ENCODE data around the gene SUCLG1.

The SUCLG1 gene

DNA sequence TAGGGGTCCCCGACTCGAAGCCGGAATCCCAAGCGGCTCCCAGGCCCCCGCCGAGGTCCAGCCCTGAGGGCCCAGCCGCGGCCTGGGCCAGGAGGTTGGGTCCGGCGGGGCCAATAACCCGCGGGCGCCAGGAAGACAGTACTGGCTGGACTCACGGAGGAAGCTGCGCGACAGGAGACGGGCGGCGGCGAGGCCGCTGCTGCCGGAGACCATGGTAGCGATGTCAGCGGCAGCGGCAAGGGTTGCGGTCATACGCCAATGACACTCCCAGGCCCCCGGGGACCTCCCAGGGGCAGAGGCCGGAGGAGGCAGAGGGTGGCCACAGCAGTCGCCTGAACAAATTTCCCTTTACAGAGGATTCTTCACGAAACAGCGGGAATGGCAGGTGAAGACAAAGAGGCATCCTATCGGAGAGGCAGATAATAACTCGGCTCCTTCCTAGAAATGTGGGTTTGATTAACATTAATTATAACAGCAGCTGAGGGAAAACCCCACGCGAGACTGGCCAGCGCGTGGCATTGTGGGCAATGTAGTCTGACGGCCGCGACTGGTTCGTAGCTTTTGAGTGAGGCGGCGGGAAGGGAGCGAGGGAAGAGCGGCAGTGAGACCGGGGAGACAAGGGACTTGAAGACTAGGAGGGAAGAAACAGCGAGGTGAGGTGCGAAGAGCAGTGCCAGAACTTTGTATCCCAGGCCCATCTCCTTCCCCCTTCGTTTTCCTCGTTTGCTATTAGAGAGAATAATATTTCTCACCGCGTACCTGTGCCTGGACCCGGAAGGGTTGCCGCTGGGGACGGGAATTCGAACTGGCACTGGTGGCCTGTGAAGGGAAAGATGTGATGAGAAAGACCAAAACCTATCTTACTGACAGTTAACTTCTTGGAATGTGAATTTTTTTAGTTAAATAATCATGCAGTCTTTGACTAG lies at the start of gene SUCLG1:
Gene SUCLG1, minus strand, starts transcription at position 263 of the 926 bp plus-strand sequence. Its CDS starts 11 bp downstream, at position 252.
- H3K27ac ChIP-seq: peak within 1 kb of the TSS; percentile 87 to 94 (median 93)
- no peak for TF ChIP-seq Cebpa-rat (IDR thresholded peaks at IDR 0.05)

DNA sequence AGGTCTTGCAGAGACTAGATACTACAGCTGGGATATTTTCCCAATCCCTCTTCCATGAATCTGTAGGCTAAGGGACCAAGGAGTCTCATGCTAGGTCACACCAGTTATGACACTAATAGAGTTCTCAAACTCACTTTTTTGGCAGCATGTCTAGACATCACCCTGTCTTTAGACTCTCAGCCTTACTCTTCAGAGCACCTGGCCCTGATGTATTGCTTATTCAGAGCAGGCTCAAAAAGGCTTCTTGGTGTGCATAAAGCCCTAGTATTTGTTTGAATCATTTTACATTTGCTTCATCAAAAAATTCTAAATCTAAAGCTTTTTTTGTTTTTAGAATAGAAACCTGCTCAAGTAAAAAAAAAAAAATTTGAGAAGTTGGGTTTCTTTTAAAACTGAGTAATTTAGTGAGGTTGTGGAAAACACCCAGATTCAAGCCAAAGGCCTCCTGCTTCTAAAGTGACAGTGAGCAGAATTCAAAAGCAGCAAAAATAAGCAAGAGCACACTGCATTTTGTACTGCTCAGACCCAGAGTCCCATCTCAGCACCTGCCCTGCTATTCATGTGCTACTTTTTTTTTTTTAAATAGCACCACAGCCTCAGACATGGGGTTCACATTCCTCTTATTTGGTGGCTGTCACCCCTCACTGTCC lies 39.2 kb upstream of the SUCLG1 start:
- H3K4me3 ChIP-seq: no peak overlapping the region
- H3K27ac ChIP-seq: no peak overlapping the region
- no peak overlapping the region for H3K4me2 ChIP-seq
- H3K36me3 ChIP-seq: no peaks in the 10 kb centered on the region
- no peak overlapping the region for H3K9ac ChIP-seq
- peaks cover 0 to 16% (median 0%) of the 10 kb centered on the region in 10 experiments; a peak in 6 of 20 replicates for H3K4me1 ChIP-seq
- TF ChIP-seq Cebpa-rat (IDR thresholded peaks at IDR 0.05): no peak
- no peaks in the 10 kb centered on the region for H4K20me1 ChIP-seq
- peaks cover 0 to under 1% (median 0%) of the 10 kb centered on the region in 11 experiments; a peak in 1 of 22 replicates for H3K9me3 ChIP-seq (replicated peaks in 1 of 11)
- no peaks in the 10 kb centered on the region for H3K27me3 ChIP-seq

More for the DNA sequence above, at the start of gene SUCLG1:
- Histone ChIP-seq H3K4me3 (peak within 1 kb of the TSS; percentile 82 to 99 (median 92)), H3K9ac (peak within 1 kb of the TSS; percentile 84 to 95 (median 91)), H3K4me1 (peaks cover 21 to 33% (median 27%) of the 10 kb centered on the region in 10 experiments), H4K20me1 (peaks cover 9 to 44% (median 26%) of the 10 kb centered on the region in 11 experiments; a peak in 14 of 22 replicates), H3K4me2 (peak within 1 kb of the TSS; percentile 81 to 97 (median 90)), H3K9me3 (replicated peaks in 1 of 11) (peaks cover 0 to 4% (median 0%) of the 10 kb centered on the region in 11 experiments; a peak in 1 of 22 replicates), H3K36me3 (peaks cover 0 to 9% (median 5%) of the 10 kb centered on the region in 11 experiments; a peak in 9 of 22 replicates), H3K27me3 (no peaks in the 10 kb centered on the region)

DNA sequence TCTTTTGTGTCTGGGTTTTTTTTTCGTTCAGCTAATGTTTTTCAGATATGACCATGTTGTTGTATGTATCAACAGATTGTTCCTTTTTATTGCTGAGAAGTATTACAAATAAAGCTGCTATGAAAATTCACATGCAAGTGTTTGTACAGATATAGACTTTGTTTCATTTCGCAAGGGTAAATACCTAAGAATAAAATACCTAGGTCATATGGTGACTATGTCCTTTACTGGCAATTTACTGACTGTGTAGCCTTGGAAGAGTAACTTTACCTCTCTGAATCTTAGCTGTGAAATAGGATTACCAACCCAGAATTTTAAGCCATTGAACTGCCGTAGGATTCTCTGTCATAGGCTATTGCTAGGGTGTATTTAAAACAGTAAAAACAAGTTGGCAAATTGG lies 38.2 kb upstream of the SUCLG1 start:
- peaks cover 0 to 16% (median 0%) of the 10 kb centered on the region in 10 experiments; a peak in 6 of 20 replicates for H3K4me1 ChIP-seq
- H3K36me3 ChIP-seq: no peaks in the 10 kb centered on the region
- H3K9ac ChIP-seq: no peak overlapping the region
- H3K4me3 ChIP-seq: no peak overlapping the region
- TF ChIP-seq Cebpa-rat (IDR thresholded peaks at IDR 0.05): no peak
- H3K27me3 ChIP-seq: no peaks in the 10 kb centered on the region
- H3K9me3 ChIP-seq (replicated peaks in 1 of 11): no peaks in the 10 kb centered on the region
- H3K4me2 ChIP-seq: no peak overlapping the region
- no peaks in the 10 kb centered on the region for H4K20me1 ChIP-seq
- H3K27ac ChIP-seq: no peak overlapping the region

DNA sequence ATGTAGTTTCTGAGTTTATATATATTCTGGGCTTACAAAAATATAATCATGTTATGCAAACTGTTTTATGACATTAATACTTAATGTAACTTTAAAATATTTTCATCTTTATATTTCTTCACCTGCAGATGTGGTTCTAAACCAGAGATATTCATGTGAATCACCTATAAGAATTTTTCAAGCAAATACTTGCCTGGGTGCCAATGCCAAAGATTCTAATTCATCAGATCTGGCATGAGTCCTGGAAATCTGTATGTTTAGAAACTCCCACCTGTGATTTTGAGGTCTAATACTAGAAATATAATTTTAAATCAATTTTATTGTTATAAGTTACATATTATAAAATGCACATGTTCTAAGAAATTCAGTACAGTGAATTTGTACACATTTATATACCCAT lies 37.3 kb upstream of the SUCLG1 start:
- no peak overlapping the region for H3K27ac ChIP-seq
- H3K4me2 ChIP-seq: no peak overlapping the region
- TF ChIP-seq Cebpa-rat (IDR thresholded peaks at IDR 0.05): no peak
- H3K4me3 ChIP-seq: no peak overlapping the region
- no peaks in the 10 kb centered on the region for H4K20me1 ChIP-seq
- no peaks in the 10 kb centered on the region for H3K9me3 ChIP-seq (replicated peaks in 1 of 11)
- no peaks in the 10 kb centered on the region for H3K36me3 ChIP-seq
- H3K4me1 ChIP-seq: peaks cover 0 to 16% (median 0%) of the 10 kb centered on the region in 10 experiments; a peak in 6 of 20 replicates
- H3K27me3 ChIP-seq: no peaks in the 10 kb centered on the region
- H3K9ac ChIP-seq: no peak overlapping the region

DNA sequence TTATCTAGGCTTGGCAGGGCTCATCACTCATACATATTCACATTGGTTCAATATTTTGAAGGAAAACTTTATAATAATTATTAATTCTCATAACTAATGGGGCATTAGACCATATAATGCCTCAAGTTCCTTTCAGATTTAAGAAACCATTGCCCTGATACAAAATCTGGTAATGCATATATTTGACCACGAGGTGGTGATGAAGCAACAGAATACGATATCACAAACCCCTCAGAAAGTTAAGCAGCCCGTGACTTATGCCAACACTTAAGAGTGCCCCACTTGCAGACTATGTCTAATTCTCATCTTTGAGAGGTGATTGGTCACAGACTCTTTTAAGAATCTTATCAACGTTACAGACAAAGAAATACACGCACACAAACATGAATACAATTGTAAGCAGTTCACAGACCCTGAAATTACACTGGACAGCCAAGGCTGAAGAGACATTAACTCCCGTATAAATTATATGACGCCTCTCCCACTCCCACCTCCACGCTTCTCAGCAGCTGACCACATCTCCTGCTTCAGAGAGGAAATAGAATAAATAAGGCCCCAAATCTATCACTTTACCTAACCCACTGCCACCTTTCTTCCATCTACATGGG lies 36.6 kb upstream of the SUCLG1 start:
- no peaks in the 10 kb centered on the region for H3K9me3 ChIP-seq (replicated peaks in 1 of 11)
- H3K4me2 ChIP-seq: no peak overlapping the region
- no peaks in the 10 kb centered on the region for H3K27me3 ChIP-seq
- H3K4me1 ChIP-seq: peaks cover 0 to 16% (median 0%) of the 10 kb centered on the region in 10 experiments; a peak in 6 of 20 replicates
- H3K9ac ChIP-seq: no peak overlapping the region
- H3K36me3 ChIP-seq: no peaks in the 10 kb centered on the region
- H3K4me3 ChIP-seq: no peak overlapping the region
- no peaks in the 10 kb centered on the region for H4K20me1 ChIP-seq
- no peak overlapping the region for H3K27ac ChIP-seq
- no peak for TF ChIP-seq Cebpa-rat (IDR thresholded peaks at IDR 0.05)

DNA sequence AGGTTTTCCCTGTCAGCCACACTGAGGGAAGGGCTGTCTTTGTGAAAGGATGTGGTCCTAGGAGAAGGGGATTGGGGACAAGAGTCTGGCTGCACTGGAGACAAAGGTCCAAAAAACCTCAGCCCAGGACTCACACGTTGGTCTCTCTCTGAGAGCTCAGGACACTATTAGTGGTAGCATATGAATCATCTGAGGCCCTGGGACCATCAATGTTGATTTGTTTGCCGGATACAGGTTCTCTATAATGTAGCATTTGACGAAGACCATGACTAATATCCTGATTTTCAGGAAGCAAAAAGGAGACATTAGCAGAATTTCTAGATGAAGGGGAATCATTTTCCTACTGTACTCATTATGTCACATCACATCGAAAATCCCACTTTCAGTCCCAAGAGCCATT lies 35.0 kb upstream of the SUCLG1 start:
- Histone ChIP-seq H3K27me3 (no peaks in the 10 kb centered on the region), H3K4me2 (peak overlapping the region in 3 of 11 experiments; percentile 28 to 34 (median 32); a peak in 6 of 22 replicates), H3K9me3 (replicated peaks in 1 of 11) (no peaks in the 10 kb centered on the region), H3K9ac (no peak overlapping the region), H3K4me3 (no peak overlapping the region), H4K20me1 (no peaks in the 10 kb centered on the region), H3K27ac (no peak overlapping the region), H3K4me1 (peaks cover 0 to 16% (median 0%) of the 10 kb centered on the region in 10 experiments; a peak in 6 of 20 replicates), H3K36me3 (no peaks in the 10 kb centered on the region)
- TF ChIP-seq Cebpa-rat (IDR thresholded peaks at IDR 0.05): no peak

GRCh38 chr2:84493514-84493913 lies 34.4 kb upstream of the SUCLG1 start:
- H4K20me1 ChIP-seq: no peaks in the 10 kb centered on the region
- H3K27me3 ChIP-seq: no peaks in the 10 kb centered on the region
- H3K9ac ChIP-seq: no peak overlapping the region
- peak overlapping the region in 2 of 11 experiments; percentile 28 to 34; a peak in 4 of 22 replicates for H3K4me2 ChIP-seq
- no peaks in the 10 kb centered on the region for H3K36me3 ChIP-seq
- H3K27ac ChIP-seq: no peak overlapping the region
- peaks cover 0 to 16% (median 0%) of the 10 kb centered on the region in 10 experiments; a peak in 6 of 20 replicates for H3K4me1 ChIP-seq
- no peak overlapping the region for H3K4me3 ChIP-seq
- no peaks in the 10 kb centered on the region for H3K9me3 ChIP-seq (replicated peaks in 1 of 11)
- TF ChIP-seq Cebpa-rat (IDR thresholded peaks at IDR 0.05): no peak

GRCh38 chr2:84492571-84492970 lies 33.5 kb upstream of the SUCLG1 start:
- H3K4me1 ChIP-seq: peaks cover 0 to 16% (median 0%) of the 10 kb centered on the region in 10 experiments; a peak in 6 of 20 replicates
- no peak overlapping the region for H3K9ac ChIP-seq
- no peaks in the 10 kb centered on the region for H4K20me1 ChIP-seq
- no peak overlapping the region for H3K4me2 ChIP-seq
- TF ChIP-seq Cebpa-rat (IDR thresholded peaks at IDR 0.05): no peak
- no peak overlapping the region for H3K27ac ChIP-seq
- H3K36me3 ChIP-seq: no peaks in the 10 kb centered on the region
- H3K9me3 ChIP-seq (replicated peaks in 1 of 11): no peaks in the 10 kb centered on the region
- no peak overlapping the region for H3K4me3 ChIP-seq
- H3K27me3 ChIP-seq: no peaks in the 10 kb centered on the region

GRCh38 chr2:84491741-84492140 lies 32.7 kb upstream of the SUCLG1 start:
- Histone ChIP-seq H3K4me3 (no peak overlapping the region), H3K9me3 (replicated peaks in 1 of 11) (no peaks in the 10 kb centered on the region), H3K36me3 (no peaks in the 10 kb centered on the region), H3K4me1 (peaks cover 0 to 16% (median 0%) of the 10 kb centered on the region in 10 experiments; a peak in 6 of 20 replicates), H3K27ac (no peak overlapping the region), H3K9ac (no peak overlapping the region), H3K27me3 (no peaks in the 10 kb centered on the region), H3K4me2 (no peak overlapping the region), H4K20me1 (no peaks in the 10 kb centered on the region)
- no peak for TF ChIP-seq Cebpa-rat (IDR thresholded peaks at IDR 0.05)
